Sigmoid colon (tissue), 4 donors: ENCODE measurements around the gene MED26.

Experiments used
- CTCF ChIP-seq, 4 experiments: fragments of 450-650 bp in 3 of 4; fragments of 200-600 bp in 1 of 4; IDR thresholded peaks; one replicate each; pipeline ENCODE4 v1.5.1; 2016 to 2019; ENCODE audit warnings: antibody characterized with exemption in 4 of 4, mild to moderate bottlenecking in 3 of 4, moderate library complexity in 2 of 4
- POLR2A ChIP-seq, 2 donors: fragments of 450-650 bp; IDR thresholded peaks; one replicate each; pipeline ENCODE4 v1.6.1; 2016; ENCODE audit warnings: antibody characterized with exemption in 2 of 2, mild to moderate bottlenecking in 2 of 2, moderate library complexity in 2 of 2
- POLR2AphosphoS5 ChIP-seq, 4 donors: sonication (generic); formaldehyde crosslinking; IDR thresholded peaks; one replicate each; pipeline ENCODE4 v1.6.1; 2017; ENCODE audit warnings: antibody characterized with exemption in 4 of 4

GRCh38 chr19:16677055-16677454 lies 49.1 kb upstream of the MED26 start:
- no peak for TF ChIP-seq CTCF (IDR thresholded peaks at IDR 0.05)
- no peak for TF ChIP-seq POLR2A (IDR thresholded peaks at IDR 0.05)
- TF ChIP-seq POLR2AphosphoS5 (IDR thresholded peaks at IDR 0.05): no peak
